Activated CD4-positive, alpha-beta memory T cell treated with anti-CD3 and anti-CD28 coated beads for 36 hours (primary cell): ENCODE measurements around the gene HEPH. TPM values are rescaled to one million over a fixed set of nuclear protein-coding genes. Genes with fewer than 3 reads are reported as not detected.
"Not testable (repeated sequence)": the region's sequence is repeated elsewhere in the genome, so short reads cannot be mapped to it uniquely, and the experiment has no call there.

Experiments used
- CTCF ChIA-PET: fragments of 350-600 bp; sonication (Branson Sonifier 250); formaldehyde crosslinking; loops from one replicate; lab custom pipeline; 2021; ENCODE audit warnings: antibody characterized with exemption, inconsistent platforms; lab: Charles Lee
- POLR2A ChIA-PET: fragments of 350-600 bp; sonication (Branson Sonifier 250); formaldehyde crosslinking; loops from one replicate; lab custom pipeline; 2021; ENCODE audit warnings: antibody characterized with exemption; lab: Charles Lee
- DNase-seq: peaks from one replicate; pipeline ENCODE4 v3.0.0-alpha.2; 2020
- H3K27ac Mint-ChIP-seq: one replicate; pipeline ENCODE4 v1.8.0; 2021; ENCODE audit warnings: mixed read lengths
- H3K27me3 Mint-ChIP-seq: one replicate; pipeline ENCODE4 v1.8.0; 2021; ENCODE audit warnings: mixed read lengths
- H3K36me3 Mint-ChIP-seq: one replicate; pipeline ENCODE4 v1.8.0; 2021; ENCODE audit warnings: mixed read lengths
- H3K4me1 Mint-ChIP-seq: one replicate; pipeline ENCODE4 v1.8.0; 2021; ENCODE audit warnings: low read depth, mixed read lengths
- H3K4me3 Mint-ChIP-seq: one replicate; pipeline ENCODE4 v1.8.0; 2021; ENCODE audit warnings: mild to moderate bottlenecking, mixed read lengths
- H3K9me3 Mint-ChIP-seq: one replicate; pipeline ENCODE4 v1.8.0; 2021; ENCODE audit warnings: mixed read lengths
- intact Hi-C: fragments of 100-400 bp; cut with micrococcal nuclease; formaldehyde crosslinking; loops from one replicate; pipeline ENCODE4 v1.15.1; 2023
- total RNA-seq, 2 experiments: library from RNA; stranded (reverse); gene quantifications; one replicate each; pipeline ENCODE4 v1.2.3, GENCODE V29; 2021

The HEPH gene, protein sequence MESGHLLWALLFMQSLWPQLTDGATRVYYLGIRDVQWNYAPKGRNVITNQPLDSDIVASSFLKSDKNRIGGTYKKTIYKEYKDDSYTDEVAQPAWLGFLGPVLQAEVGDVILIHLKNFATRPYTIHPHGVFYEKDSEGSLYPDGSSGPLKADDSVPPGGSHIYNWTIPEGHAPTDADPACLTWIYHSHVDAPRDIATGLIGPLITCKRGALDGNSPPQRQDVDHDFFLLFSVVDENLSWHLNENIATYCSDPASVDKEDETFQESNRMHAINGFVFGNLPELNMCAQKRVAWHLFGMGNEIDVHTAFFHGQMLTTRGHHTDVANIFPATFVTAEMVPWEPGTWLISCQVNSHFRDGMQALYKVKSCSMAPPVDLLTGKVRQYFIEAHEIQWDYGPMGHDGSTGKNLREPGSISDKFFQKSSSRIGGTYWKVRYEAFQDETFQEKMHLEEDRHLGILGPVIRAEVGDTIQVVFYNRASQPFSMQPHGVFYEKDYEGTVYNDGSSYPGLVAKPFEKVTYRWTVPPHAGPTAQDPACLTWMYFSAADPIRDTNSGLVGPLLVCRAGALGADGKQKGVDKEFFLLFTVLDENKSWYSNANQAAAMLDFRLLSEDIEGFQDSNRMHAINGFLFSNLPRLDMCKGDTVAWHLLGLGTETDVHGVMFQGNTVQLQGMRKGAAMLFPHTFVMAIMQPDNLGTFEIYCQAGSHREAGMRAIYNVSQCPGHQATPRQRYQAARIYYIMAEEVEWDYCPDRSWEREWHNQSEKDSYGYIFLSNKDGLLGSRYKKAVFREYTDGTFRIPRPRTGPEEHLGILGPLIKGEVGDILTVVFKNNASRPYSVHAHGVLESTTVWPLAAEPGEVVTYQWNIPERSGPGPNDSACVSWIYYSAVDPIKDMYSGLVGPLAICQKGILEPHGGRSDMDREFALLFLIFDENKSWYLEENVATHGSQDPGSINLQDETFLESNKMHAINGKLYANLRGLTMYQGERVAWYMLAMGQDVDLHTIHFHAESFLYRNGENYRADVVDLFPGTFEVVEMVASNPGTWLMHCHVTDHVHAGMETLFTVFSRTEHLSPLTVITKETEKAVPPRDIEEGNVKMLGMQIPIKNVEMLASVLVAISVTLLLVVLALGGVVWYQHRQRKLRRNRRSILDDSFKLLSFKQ
- not detected for total RNA-seq

- Mint-ChIP-seq H3K4me3 (no peak within 1 kb of the TSS), H3K36me3 (no peaks in the 10 kb centered on the region), H3K9me3 (no peaks in the 10 kb centered on the region), H3K4me1 (no peaks in the 10 kb centered on the region), H3K27me3 (no peaks in the 10 kb centered on the region), H3K27ac (no peak within 1 kb of the TSS)
- intact Hi-C loops, result no loop called here
- no peak for DNase-seq
- ChIA-PET CTCF (no interaction called here), POLR2A (no interaction called here)
These were observed at the start of gene HEPH for GRCh38 chrX:66163849-66164411. HEPH (plus strand) TSS chrX:66164247; CDS start chrX:66170571, 6,324 bp downstream.

GRCh38 chrX:66118722-66119121, 45.3 kb upstream of the HEPH start:
- H3K9me3 Mint-ChIP-seq, POLR2A ChIA-PET, H3K27ac Mint-ChIP-seq, H3K4me3 Mint-ChIP-seq, DNase-seq, H3K4me1 Mint-ChIP-seq, CTCF ChIA-PET, intact Hi-C loops, H3K27me3 Mint-ChIP-seq, H3K36me3 Mint-ChIP-seq: not testable (repeated sequence)

GRCh38 chrX:66121354-66121753, 42.7 kb upstream of the HEPH start:
- POLR2A ChIA-PET, H3K27ac Mint-ChIP-seq, CTCF ChIA-PET, H3K4me1 Mint-ChIP-seq, H3K36me3 Mint-ChIP-seq, intact Hi-C loops, H3K27me3 Mint-ChIP-seq, H3K4me3 Mint-ChIP-seq, DNase-seq: not testable (repeated sequence)
- peaks cover 12% of the 10 kb centered on the region for H3K9me3 Mint-ChIP-seq

- intact Hi-C loops, result no loop called here
- Mint-ChIP-seq H3K27me3 (no peaks in the 10 kb centered on the region), H3K9me3 (peaks cover 10% of the 10 kb centered on the region), H3K4me3 (no peak overlapping the region), H3K4me1 (no peaks in the 10 kb centered on the region), H3K36me3 (peaks cover 1% of the 10 kb centered on the region), H3K27ac (no peak overlapping the region)
- CTCF ChIA-PET, result no interaction called here
- POLR2A ChIA-PET, result no interaction called here
- no peak for DNase-seq
These were observed 37.4 kb upstream of the HEPH start for GRCh38 chrX:66126662-66127061.

DNA sequence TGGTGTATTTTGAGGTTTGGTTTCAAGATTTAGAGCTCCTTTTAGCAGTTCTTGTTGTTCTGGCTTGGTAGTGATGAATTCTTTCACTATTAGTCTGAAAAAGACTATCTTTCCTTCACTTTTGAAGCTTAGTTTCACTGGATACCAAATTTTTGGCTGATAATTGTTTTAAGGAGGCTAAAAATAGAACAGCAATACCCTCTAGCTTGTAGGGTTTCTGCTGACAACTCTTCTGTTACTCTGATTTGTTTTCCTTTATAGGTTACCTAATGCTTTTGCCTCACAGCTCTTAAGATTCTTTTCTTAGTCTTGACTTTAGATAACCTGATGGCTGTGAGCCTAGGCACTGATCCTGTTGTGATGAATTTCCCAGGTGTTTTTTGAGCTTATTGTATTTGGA, 33.6 kb upstream of the HEPH start:
- H3K4me3 Mint-ChIP-seq, result no peak overlapping the region
- intact Hi-C loops, result no loop called here
- no peak for DNase-seq
- H3K9me3 Mint-ChIP-seq, result no peaks in the 10 kb centered on the region
- H3K27me3 Mint-ChIP-seq, result no peaks in the 10 kb centered on the region
- H3K4me1 Mint-ChIP-seq, result no peaks in the 10 kb centered on the region
- ChIA-PET CTCF (no interaction called here), POLR2A (no interaction called here)
- no peak overlapping the region for H3K27ac Mint-ChIP-seq
- H3K36me3 Mint-ChIP-seq, result no peaks in the 10 kb centered on the region

DNA sequence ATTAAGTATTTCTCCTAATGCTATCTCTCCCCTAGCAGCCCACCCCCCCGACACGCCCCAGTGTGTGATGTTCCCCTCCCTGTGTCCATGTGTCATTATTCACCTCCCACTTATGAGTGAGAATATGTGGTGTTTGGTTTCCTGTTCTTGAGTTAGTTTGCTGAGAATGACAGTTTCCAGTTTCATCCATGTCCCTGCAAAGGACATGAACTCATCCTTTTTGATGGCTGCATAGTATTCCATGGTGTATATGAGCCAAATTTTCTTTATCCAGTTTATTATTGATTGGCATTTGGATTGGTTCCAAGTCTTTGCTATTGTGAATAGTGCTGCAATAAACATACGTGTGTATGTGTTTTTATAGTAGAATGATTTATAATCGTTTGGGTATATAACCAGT, 28.8 kb upstream of the HEPH start:
- H3K4me1 Mint-ChIP-seq, POLR2A ChIA-PET, DNase-seq, H3K36me3 Mint-ChIP-seq, CTCF ChIA-PET, H3K27me3 Mint-ChIP-seq, H3K4me3 Mint-ChIP-seq, H3K9me3 Mint-ChIP-seq, H3K27ac Mint-ChIP-seq, intact Hi-C loops: not testable (repeated sequence)

- Mint-ChIP-seq H3K4me1 (no peaks in the 10 kb centered on the region), H3K27me3 (no peaks in the 10 kb centered on the region), H3K36me3 (no peaks in the 10 kb centered on the region), H3K9me3 (no peaks in the 10 kb centered on the region), H3K27ac (no peak overlapping the region), H3K4me3 (no peak overlapping the region)
- ChIA-PET POLR2A (no interaction called here), CTCF (no interaction called here)
- intact Hi-C loops, result no loop called here
- DNase-seq, result no peak
These were observed 21.7 kb upstream of the HEPH start for GRCh38 chrX:66142351-66142750.

DNA sequence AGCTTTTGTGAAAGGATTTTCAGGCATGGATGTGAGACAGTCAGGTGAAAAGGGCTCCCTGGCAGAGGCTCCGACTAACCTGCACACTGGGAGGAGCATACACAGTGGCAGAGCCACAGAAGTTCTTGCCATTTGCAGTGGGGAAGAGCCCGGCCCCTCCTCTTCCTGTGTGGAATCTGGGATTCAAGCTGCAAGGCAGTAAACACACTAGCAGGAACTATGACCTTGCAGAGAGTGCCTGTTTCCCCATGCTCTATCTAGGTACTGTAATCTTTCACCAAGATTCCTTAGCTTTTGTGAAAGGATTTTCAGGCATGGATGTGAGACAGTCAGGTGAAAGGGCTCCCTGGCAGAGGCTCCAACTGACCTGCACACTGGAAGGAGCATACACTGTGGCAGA, 19.8 kb upstream of the HEPH start:
- no peak overlapping the region for H3K4me3 Mint-ChIP-seq
- no peaks in the 10 kb centered on the region for H3K27me3 Mint-ChIP-seq
- POLR2A ChIA-PET, result no interaction called here
- no peak for DNase-seq
- no peaks in the 10 kb centered on the region for H3K36me3 Mint-ChIP-seq
- intact Hi-C loops, result no loop called here
- CTCF ChIA-PET, result no interaction called here
- no peaks in the 10 kb centered on the region for H3K9me3 Mint-ChIP-seq
- no peaks in the 10 kb centered on the region for H3K4me1 Mint-ChIP-seq
- no peak overlapping the region for H3K27ac Mint-ChIP-seq

- Mint-ChIP-seq H3K27me3 (no peaks in the 10 kb centered on the region), H3K27ac (no peak overlapping the region)
- intact Hi-C loops, result no loop called here
These were observed 14.5 kb upstream of the HEPH start for GRCh38 chrX:66149519-66149918.

GRCh38 chrX:66150163-66150562, 13.9 kb upstream of the HEPH start:
- intact Hi-C loops, result no loop called here
- POLR2A ChIA-PET, result no interaction called here
- Mint-ChIP-seq H3K27me3 (no peaks in the 10 kb centered on the region), H3K4me3 (no peak overlapping the region), H3K27ac (no peak overlapping the region), H3K9me3 (no peaks in the 10 kb centered on the region), H3K4me1 (no peaks in the 10 kb centered on the region), H3K36me3 (no peaks in the 10 kb centered on the region)
- DNase-seq, result no peak
- CTCF ChIA-PET, result no interaction called here

More at GRCh38 chrX:66149519-66149918, 14.5 kb upstream of the HEPH start:
- H3K36me3 Mint-ChIP-seq, result no peaks in the 10 kb centered on the region
- H3K4me3 Mint-ChIP-seq, result no peak overlapping the region
- H3K4me1 Mint-ChIP-seq, result no peaks in the 10 kb centered on the region
- CTCF ChIA-PET, result no interaction called here
- POLR2A ChIA-PET, result no interaction called here
- no peaks in the 10 kb centered on the region for H3K9me3 Mint-ChIP-seq
- no peak for DNase-seq

DNA sequence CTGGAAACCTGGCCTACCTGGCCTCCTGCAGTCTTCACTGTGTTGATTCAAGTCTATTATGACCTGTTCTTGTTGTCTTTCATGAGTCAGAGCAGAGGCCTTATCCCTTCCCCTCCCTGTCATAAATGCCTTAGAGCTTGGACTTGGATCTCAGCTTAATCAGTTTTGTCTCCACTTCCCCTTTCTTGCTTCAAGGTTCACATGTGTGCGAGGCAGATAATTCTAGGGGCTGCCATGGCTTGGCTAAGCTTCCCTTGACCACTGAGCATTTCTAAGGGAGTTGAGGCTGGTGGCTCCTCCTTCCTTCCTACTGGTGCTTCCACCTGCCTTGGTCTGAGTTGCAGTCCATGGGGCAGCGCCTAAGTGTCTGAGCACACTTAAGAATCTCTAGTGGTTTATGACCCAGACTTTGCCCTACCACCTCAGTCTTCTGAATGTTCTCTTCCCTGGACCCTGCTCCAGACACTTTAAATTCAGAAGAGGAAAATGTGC, 1.7 kb upstream of the HEPH start:
- intact Hi-C loops, result no loop called here
- CTCF ChIA-PET, result no interaction called here
- no peak overlapping the region for H3K4me3 Mint-ChIP-seq
- no peak overlapping the region for H3K27ac Mint-ChIP-seq
- no peaks in the 10 kb centered on the region for H3K27me3 Mint-ChIP-seq
- POLR2A ChIA-PET, result no interaction called here
- no peak for DNase-seq
- no peaks in the 10 kb centered on the region for H3K36me3 Mint-ChIP-seq
- H3K4me1 Mint-ChIP-seq, result no peaks in the 10 kb centered on the region
- H3K9me3 Mint-ChIP-seq, result no peaks in the 10 kb centered on the region

- H3K4me1 Mint-ChIP-seq, result no peaks in the 10 kb centered on the region
- H3K27ac Mint-ChIP-seq, result no peak overlapping the region
- H3K4me3 Mint-ChIP-seq, result no peak overlapping the region
- intact Hi-C loops, result no loop called here
- no peaks in the 10 kb centered on the region for H3K27me3 Mint-ChIP-seq
- DNase-seq, result no peak
- ChIA-PET CTCF (no interaction called here), POLR2A (no interaction called here)
- H3K36me3 Mint-ChIP-seq, result no peaks in the 10 kb centered on the region
- H3K9me3 Mint-ChIP-seq, result no peaks in the 10 kb centered on the region
These were observed 600 bp upstream of the HEPH start for GRCh38 chrX:66163447-66163846.
